HepG2 (cell line): ENCODE measurements around the gene NUFIP1. TPM values are rescaled to one million over a fixed set of nuclear protein-coding genes. Genes with fewer than 3 reads are reported as not detected.
A peak's percentile ranks its signal among the peaks of the same experiment; 100 is the strongest.

Experiments
- ARID4A ChIP-seq: sonication (generic); formaldehyde crosslinking; IDR thresholded peaks from 2 replicates; pipeline ENCODE4 v1.5.0; 2020; ENCODE audit warnings: mild to moderate bottlenecking, missing genetic modification reagents, borderline replicate concordance
- GFI1 ChIP-seq: sonication (generic); formaldehyde crosslinking; IDR thresholded peaks from 2 replicates; pipeline ENCODE4 v1.5.0; 2020; ENCODE audit warnings: missing genetic modification reagents, mild to moderate bottlenecking, borderline replicate concordance
- NR2F6 ChIP-seq, 2 experiments: IDR thresholded peaks; 2 replicates each; pipeline ENCODE4 v1.6.1; 2016; ENCODE audit warnings: antibody characterized with exemption in 1 of 2, mild to moderate bottlenecking in 1 of 2
- PAXIP1 ChIP-seq: sonication (generic); formaldehyde crosslinking; conservative IDR thresholded peaks from 2 replicates; pipeline ENCODE4 v1.4.0; 2020; ENCODE audit warnings: mild to moderate bottlenecking, missing genetic modification reagents, moderate library complexity
- RAD21 ChIP-seq: fragments of 450-650 bp; formaldehyde crosslinking; IDR thresholded peaks from 2 replicates; pipeline ENCODE4 v1.5.0; 2020; ENCODE audit warnings: mild to moderate bottlenecking
- RARG ChIP-seq: sonication (generic); formaldehyde crosslinking; IDR thresholded peaks from 2 replicates; pipeline ENCODE4 v1.4.0; 2020; ENCODE audit warnings: low read depth, mild to moderate bottlenecking, missing genetic modification reagents
- TBX2 ChIP-seq: sonication (generic); formaldehyde crosslinking; IDR thresholded peaks from 2 replicates; pipeline ENCODE4 v1.5.0; 2020; ENCODE audit warnings: missing genetic modification reagents, mild to moderate bottlenecking, borderline replicate concordance
- ZNF136 ChIP-seq: sonication (generic); formaldehyde crosslinking; IDR thresholded peaks from 2 replicates; pipeline ENCODE4 v1.8.1; 2022; ENCODE audit warnings: low read depth, mild to moderate bottlenecking, moderate library complexity, missing genetic modification reagents
- ZNF263 ChIP-seq: sonication (generic); formaldehyde crosslinking; IDR thresholded peaks from 2 replicates; pipeline ENCODE4 v1.4.0; 2020; ENCODE audit warnings: missing genetic modification reagents
- ZNF432 ChIP-seq: sonication (generic); formaldehyde crosslinking; IDR thresholded peaks from 2 replicates; pipeline ENCODE4 v1.5.0; 2020; ENCODE audit warnings: missing genetic modification reagents, mild to moderate bottlenecking, borderline replicate concordance
- ZNF530 ChIP-seq: sonication (generic); formaldehyde crosslinking; IDR thresholded peaks from 2 replicates; pipeline ENCODE4 v1.5.0; 2020; ENCODE audit warnings: low read depth, mild to moderate bottlenecking, missing genetic modification reagents
- ZNF619 ChIP-seq: sonication (generic); formaldehyde crosslinking; IDR thresholded peaks from 2 replicates; pipeline ENCODE4 v1.4.0; 2020; ENCODE audit warnings: mild to moderate bottlenecking, missing genetic modification reagents
- ZNF670 ChIP-seq: sonication (generic); formaldehyde crosslinking; IDR thresholded peaks from 2 replicates; pipeline ENCODE4 v1.8.0; 2022; ENCODE audit warnings: mild to moderate bottlenecking, missing genetic modification reagents, borderline replicate concordance
- polyA plus RNA-seq, 8 experiments: library from polyadenylated mRNA; depleted of rRNA in 3 of 8; stranded (reverse) in 7 of 8; unstranded in 1 of 8; fragments of >200 nt; fragmentation: Illumina TruSeq in 4 of 8; extraction: Trizol in 4 of 8; gene quantifications; 2 replicates each; pipeline versions ENCODE4 v1.2.1 to v1.2.3, GENCODE V29; 2011 to 2016; ENCODE audit warnings: low read depth in 4 of 8, missing spikeins in 1 of 8, mixed read lengths in 1 of 8; ENCODE audit not compliant: insufficient read depth in 1 of 8
- total RNA-seq, 5 experiments: library from RNA; depleted of rRNA; stranded (reverse); fragments of >200 nt; fragmentation: Illumina TruSeq; extraction: Trizol; gene quantifications; 2 replicates each; pipeline ENCODE4 v1.2.3, GENCODE V29; 2016; ENCODE audit warnings: low read depth in 1 of 5
- TF ChIP-seq, protein P1 (sequence below): sonication (generic); formaldehyde crosslinking; IDR thresholded peaks from 2 replicates; pipeline ENCODE4 v1.9.0; 2021; ENCODE audit warnings: missing genetic modification reagents, mild to moderate bottlenecking, borderline replicate concordance
- TF ChIP-seq, protein P2 (sequence below): sonication (generic); formaldehyde crosslinking; IDR thresholded peaks from 2 replicates; pipeline ENCODE4 v1.4.0; 2020; ENCODE audit warnings: missing genetic modification reagents, borderline replicate concordance

Gene NUFIP1
- total and polyA plus RNA-seq, 2 of the 13 experiments (the other 11 are each of a cell fraction or from before 2014, with no cell fraction given): 1.9 to 10.3 TPM

DNA sequence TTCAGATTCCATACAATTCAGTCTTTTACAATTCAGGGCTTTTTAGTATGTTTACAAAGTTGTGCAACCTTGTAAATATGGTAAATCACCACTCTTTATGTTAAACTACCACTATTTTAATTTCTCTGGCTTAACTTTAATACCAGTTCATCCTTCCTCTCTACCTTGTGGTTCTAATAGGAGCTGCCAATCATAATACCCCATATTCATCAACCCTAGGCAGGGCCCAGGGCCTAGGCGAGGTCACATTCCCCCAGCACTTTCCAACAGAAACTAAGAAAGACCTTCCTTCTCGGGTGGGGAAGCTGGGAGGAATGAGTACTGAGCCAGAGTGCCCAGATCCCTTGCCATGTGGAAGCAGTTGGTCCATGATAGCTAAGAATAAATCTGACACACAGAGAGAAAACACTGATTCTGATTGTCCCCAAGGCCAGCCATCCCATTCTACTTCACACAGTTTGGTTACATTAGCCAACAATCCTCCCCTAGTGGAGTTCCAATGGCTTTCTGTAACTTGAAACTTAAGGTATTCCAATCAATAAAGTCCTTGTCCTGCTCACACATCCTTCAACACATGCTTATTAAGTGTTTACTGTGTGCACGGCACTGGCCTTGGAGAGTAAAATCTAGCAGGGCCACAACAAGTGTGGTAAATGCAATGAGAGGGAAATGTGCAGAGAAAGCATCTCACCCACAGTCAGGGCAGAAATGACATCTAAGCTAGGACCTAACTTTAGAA is 76.8 kb downstream of the NUFIP1 start (continued):
- TF ChIP-seq PAXIP1 (CRISPR knock-in tag): 0 out of 2 replicates have a peak, but pooled peaks have one; percentile 16
- TF ChIP-seq ZNF136 (CRISPR knock-in tag): no peak
- TF ChIP-seq TBX2: 0 out of 2 replicates have a peak, but pooled peaks have one; percentile 46
- TF ChIP-seq ARID4A: no peak
- no peak for TF ChIP-seq RAD21 (CRISPR knock-in tag)
- no peak for TF ChIP-seq RARG
- no peak for TF ChIP-seq NR2F6 (IDR thresholded peaks at IDR 0.05)
- TF ChIP-seq NR2F6 (CRISPR knock-in tag; IDR thresholded peaks at IDR 0.05): no peak
- TF ChIP-seq, protein P1, sequence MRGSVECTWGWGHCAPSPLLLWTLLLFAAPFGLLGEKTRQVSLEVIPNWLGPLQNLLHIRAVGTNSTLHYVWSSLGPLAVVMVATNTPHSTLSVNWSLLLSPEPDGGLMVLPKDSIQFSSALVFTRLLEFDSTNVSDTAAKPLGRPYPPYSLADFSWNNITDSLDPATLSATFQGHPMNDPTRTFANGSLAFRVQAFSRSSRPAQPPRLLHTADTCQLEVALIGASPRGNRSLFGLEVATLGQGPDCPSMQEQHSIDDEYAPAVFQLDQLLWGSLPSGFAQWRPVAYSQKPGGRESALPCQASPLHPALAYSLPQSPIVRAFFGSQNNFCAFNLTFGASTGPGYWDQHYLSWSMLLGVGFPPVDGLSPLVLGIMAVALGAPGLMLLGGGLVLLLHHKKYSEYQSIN: no peak
- TF ChIP-seq, protein P2, sequence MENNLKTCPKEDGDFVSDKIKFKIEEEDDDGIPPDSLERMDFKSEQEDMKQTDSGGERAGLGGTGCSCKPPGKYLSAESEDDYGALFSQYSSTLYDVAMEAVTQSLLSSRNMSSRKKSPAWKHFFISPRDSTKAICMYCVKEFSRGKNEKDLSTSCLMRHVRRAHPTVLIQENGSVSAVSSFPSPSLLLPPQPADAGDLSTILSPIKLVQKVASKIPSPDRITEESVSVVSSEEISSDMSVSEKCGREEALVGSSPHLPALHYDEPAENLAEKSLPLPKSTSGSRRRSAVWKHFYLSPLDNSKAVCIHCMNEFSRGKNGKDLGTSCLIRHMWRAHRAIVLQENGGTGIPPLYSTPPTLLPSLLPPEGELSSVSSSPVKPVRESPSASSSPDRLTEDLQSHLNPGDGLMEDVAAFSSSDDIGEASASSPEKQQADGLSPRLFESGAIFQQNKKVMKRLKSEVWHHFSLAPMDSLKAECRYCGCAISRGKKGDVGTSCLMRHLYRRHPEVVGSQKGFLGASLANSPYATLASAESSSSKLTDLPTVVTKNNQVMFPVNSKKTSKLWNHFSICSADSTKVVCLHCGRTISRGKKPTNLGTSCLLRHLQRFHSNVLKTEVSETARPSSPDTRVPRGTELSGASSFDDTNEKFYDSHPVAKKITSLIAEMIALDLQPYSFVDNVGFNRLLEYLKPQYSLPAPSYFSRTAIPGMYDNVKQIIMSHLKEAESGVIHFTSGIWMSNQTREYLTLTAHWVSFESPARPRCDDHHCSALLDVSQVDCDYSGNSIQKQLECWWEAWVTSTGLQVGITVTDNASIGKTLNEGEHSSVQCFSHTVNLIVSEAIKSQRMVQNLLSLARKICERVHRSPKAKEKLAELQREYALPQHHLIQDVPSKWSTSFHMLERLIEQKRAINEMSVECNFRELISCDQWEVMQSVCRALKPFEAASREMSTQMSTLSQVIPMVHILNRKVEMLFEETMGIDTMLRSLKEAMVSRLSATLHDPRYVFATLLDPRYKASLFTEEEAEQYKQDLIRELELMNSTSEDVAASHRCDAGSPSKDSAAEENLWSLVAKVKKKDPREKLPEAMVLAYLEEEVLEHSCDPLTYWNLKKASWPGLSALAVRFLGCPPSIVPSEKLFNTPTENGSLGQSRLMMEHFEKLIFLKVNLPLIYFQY (CRISPR knock-in tag): no peak
- TF ChIP-seq ZNF670 (CRISPR knock-in tag): no peak
- peak; percentile 47; the same call in 1 of the 2 replicates for TF ChIP-seq GFI1 (CRISPR knock-in tag)
- no peak for TF ChIP-seq ZNF263
- TF ChIP-seq ZNF530 (CRISPR knock-in tag): no peak
- TF ChIP-seq ZNF432 (CRISPR knock-in tag): no peak
- TF ChIP-seq ZNF619 (CRISPR knock-in tag): no peak
